Erythroblast (primary cell): ENCODE results near the gene CNOT6.

ENCODE experiments used
- GATA1 ChIP-seq: IDR thresholded peaks from 2 replicates; pipeline ENCODE4 v1.6.1; 2011; ENCODE audit warnings: low read depth, mild to moderate bottlenecking, control low read depth, low read length, moderate library complexity
- POLR2A ChIP-seq: IDR thresholded peaks from 2 replicates; pipeline ENCODE4 v1.6.1; 2011; ENCODE audit warnings: mild to moderate bottlenecking, low read length

DNA sequence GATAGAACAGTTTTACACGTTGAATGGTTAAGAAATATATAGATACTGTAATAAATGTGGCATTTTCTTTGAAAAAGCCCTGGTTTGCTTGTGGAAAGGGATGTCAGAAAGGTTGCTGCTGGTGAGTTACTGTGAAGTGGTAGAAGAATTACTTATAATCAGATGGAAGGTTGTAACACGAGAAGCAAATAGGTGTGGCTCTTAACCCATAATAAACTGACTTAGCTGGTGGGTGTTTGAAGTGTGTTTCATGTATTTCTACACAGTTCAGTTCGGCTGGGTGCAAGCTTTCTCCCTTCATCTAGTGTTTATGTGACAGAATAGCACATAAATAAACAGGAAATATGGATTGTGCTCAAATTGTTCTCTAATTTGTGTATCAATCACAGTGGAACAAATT is 5.5 kb downstream of the CNOT6 start:
- TF ChIP-seq POLR2A (no peak), GATA1 (no peak)
